IMR-90 (cell line): Measurements from ENCODE around the gene FCHSD2. TPM values are rescaled to one million over a fixed set of nuclear protein-coding genes. Genes with fewer than 3 reads are reported as not detected.

Experiments
- ATAC-seq: fragments of 200-7000 bp; cut with Tn5 transposase; 2 replicates; pipeline ENCODE4 v1.9.1; 2020; ENCODE audit warnings: low read depth, mild to moderate bottlenecking, moderate library complexity
- BruUV-seq: library from RNA; stranded (reverse); fragments of 400-500 nt; replicated peaks from 2 replicates; lab custom pipeline; 2021; lab: Mats Ljungman, UMichigan
- CTCF ChIA-PET: fragments of 300-600 bp; formaldehyde crosslinking; extraction: SDS; loops from one replicate; lab custom pipeline; 2021; ENCODE audit warnings: antibody characterized with exemption; lab: Yijun Ruan, JAX
- POLR2A ChIA-PET: fragments of 300-600 bp; sonication (Branson Sonifier 250); formaldehyde crosslinking; loops from one replicate; lab custom pipeline; 2022; ENCODE audit warnings: antibody characterized with exemption; ENCODE audit not compliant: unreplicated experiment; lab: Charles Lee
- DNase-seq: peaks from one replicate; pipeline ENCODE4 v3.0.0; 2013
- H2AFZ ChIP-seq: replicated peaks from 2 replicates; pipeline ENCODE3; 2013; ENCODE audit warnings: low read length, mild to moderate bottlenecking; ENCODE audit not compliant: poor library complexity
- H2AK5ac ChIP-seq: 2 replicates; pipeline ENCODE4 v1.6.1; 2013; ENCODE audit warnings: low read depth, low read length, inconsistent platforms
- H2AK9ac ChIP-seq: replicated peaks from 2 replicates; pipeline ENCODE3; 2013; ENCODE audit warnings: mild to moderate bottlenecking, low read depth, low read length, moderate library complexity; ENCODE audit not compliant: poor library complexity
- H2BK120ac ChIP-seq: 2 replicates; pipeline ENCODE4 v1.6.1; 2013; ENCODE audit warnings: low read depth, low read length, inconsistent platforms
- H2BK15ac ChIP-seq: 3 replicates; pipeline ENCODE4 v1.6.1; 2013; ENCODE audit warnings: low read depth, low read length, inconsistent platforms
- H2BK20ac ChIP-seq: 2 replicates; pipeline ENCODE4 v1.6.1; 2013; ENCODE audit warnings: low read depth, mild to moderate bottlenecking, inconsistent platforms, low read length, moderate library complexity
- H2BK5ac ChIP-seq: 2 replicates; pipeline ENCODE4 v1.6.1; 2013; ENCODE audit warnings: mild to moderate bottlenecking, low read depth, low read length, inconsistent platforms; ENCODE audit not compliant: poor library complexity, severe bottlenecking
- H3K14ac ChIP-seq: replicated peaks from 2 replicates; pipeline ENCODE4 v1.6.1; 2013; ENCODE audit warnings: low read depth, low read length, inconsistent platforms
- H3K18ac ChIP-seq: 2 replicates; pipeline ENCODE4 v1.6.1; 2013; ENCODE audit warnings: low read depth, low read length, control low read depth
- H3K23ac ChIP-seq: 2 replicates; pipeline ENCODE4 v1.6.1; 2013; ENCODE audit warnings: low read depth, low read length, inconsistent platforms
- H3K27ac ChIP-seq: 2 replicates; pipeline ENCODE4 v1.5.1; 2013; ENCODE audit warnings: mild to moderate bottlenecking, control low read depth, low read length; ENCODE audit not compliant: insufficient read depth
- H3K27me3 ChIP-seq: 2 replicates; pipeline ENCODE4 v1.6.1; 2013; ENCODE audit warnings: low read length; ENCODE audit not compliant: control insufficient read depth, insufficient read depth
- H3K36me3 ChIP-seq: 2 replicates; pipeline ENCODE4 v1.6.1; 2013; ENCODE audit warnings: low read length, mixed read lengths; ENCODE audit not compliant: control insufficient read depth, insufficient read depth
- H3K4ac ChIP-seq: 2 replicates; pipeline ENCODE4 v1.6.1; 2013; ENCODE audit warnings: low read depth, low read length, inconsistent platforms
- H3K4me1 ChIP-seq: 2 replicates; pipeline ENCODE4 v1.6.1; 2013; ENCODE audit warnings: low read length, mixed read lengths; ENCODE audit not compliant: control insufficient read depth, insufficient read depth
- H3K4me2 ChIP-seq: 2 replicates; pipeline ENCODE4 v1.6.1; 2013; ENCODE audit warnings: low read depth, mild to moderate bottlenecking, control low read depth, low read length, moderate library complexity
- H3K4me3 ChIP-seq: 2 replicates; pipeline ENCODE4 v1.5.1; 2013; ENCODE audit warnings: low read depth, mild to moderate bottlenecking, control low read depth, low read length, moderate library complexity; ENCODE audit not compliant: insufficient read depth
- H3K56ac ChIP-seq: 2 replicates; pipeline ENCODE4 v1.6.1; 2013; ENCODE audit warnings: low read length, inconsistent platforms; ENCODE audit not compliant: insufficient read depth; ENCODE audit errors: extremely low read depth
- H3K79me1 ChIP-seq, 2 experiments: 2 replicates each; pipeline ENCODE4 v1.6.1; 2013; ENCODE audit warnings: low read length in 2 of 2, inconsistent platforms in 1 of 2, low read depth in 1 of 2
- H3K9ac ChIP-seq: 2 replicates; pipeline ENCODE4 v1.6.1; 2013; ENCODE audit warnings: low read depth, low read length, control low read depth
- H3K9me1 ChIP-seq: 2 replicates; pipeline ENCODE4 v1.6.1; 2013; ENCODE audit warnings: low read length, inconsistent platforms; ENCODE audit not compliant: insufficient read depth
- H3K9me3 ChIP-seq: 2 replicates; pipeline ENCODE4 v1.6.1; 2013; ENCODE audit warnings: low read length; ENCODE audit not compliant: control insufficient read depth, insufficient read depth
- H4K20me1 ChIP-seq: 2 replicates; pipeline ENCODE4 v1.6.1; 2013; ENCODE audit warnings: low read length, inconsistent platforms; ENCODE audit not compliant: insufficient read depth
- H4K5ac ChIP-seq: 2 replicates; pipeline ENCODE4 v1.6.1; 2013; ENCODE audit warnings: mild to moderate bottlenecking, low read depth, low read length, control low read depth
- H4K8ac ChIP-seq, 2 experiments: 2 replicates each; pipeline ENCODE4 v1.6.1; 2013; ENCODE audit warnings: low read depth in 2 of 2, low read length in 2 of 2, control low read depth in 1 of 2, inconsistent platforms in 1 of 2
- H4K91ac ChIP-seq: 2 replicates; pipeline ENCODE4 v1.6.1; 2013; ENCODE audit warnings: low read depth, low read length, inconsistent platforms; ENCODE audit not compliant: insufficient read depth
- BHLHE40 ChIP-seq: fragments of 150-350 bp; IDR thresholded peaks from 2 replicates; pipeline ENCODE4 v1.6.1; 2016; ENCODE audit warnings: mild to moderate bottlenecking, low read depth, low read length
- CEBPB ChIP-seq: IDR thresholded peaks from 2 replicates; pipeline ENCODE4 v1.6.1; 2012; ENCODE audit warnings: low read depth, low read length, improper control_type of control experiment
- CHD1 ChIP-seq: IDR thresholded peaks from 2 replicates; pipeline ENCODE4 v1.6.1; 2012; ENCODE audit warnings: low read depth, low read length, improper control_type of control experiment
- CTCF ChIP-seq: conservative IDR thresholded peaks from 2 replicates; pipeline ENCODE4 v1.5.1; 2012; ENCODE audit warnings: mild to moderate bottlenecking, low read depth, low read length, improper control_type of control experiment
- FOS ChIP-seq: fragments of 150-350 bp; IDR thresholded peaks from 2 replicates; pipeline ENCODE4 v1.6.1; 2016; ENCODE audit warnings: low read depth, low read length
- MAFK ChIP-seq: IDR thresholded peaks from 2 replicates; pipeline ENCODE4 v1.6.1; 2012; ENCODE audit warnings: low read depth, low read length, improper control_type of control experiment
- MAZ ChIP-seq: IDR thresholded peaks from 2 replicates; pipeline ENCODE4 v1.6.1; 2012; ENCODE audit warnings: low read depth, mild to moderate bottlenecking, low read length, improper control_type of control experiment, moderate library complexity, borderline replicate concordance
- MXI1 ChIP-seq: IDR thresholded peaks from 2 replicates; pipeline ENCODE4 v1.6.1; 2012; ENCODE audit warnings: low read depth, mild to moderate bottlenecking, low read length, moderate library complexity, borderline replicate concordance
- NFE2L2 ChIP-seq: fragments of 150-350 bp; IDR thresholded peaks from 2 replicates; pipeline ENCODE4 v1.6.1; 2016; ENCODE audit warnings: low read depth, mild to moderate bottlenecking, low read length
- POLR2A ChIP-seq: IDR thresholded peaks from 2 replicates; pipeline ENCODE4 v1.6.1; 2012; ENCODE audit warnings: mild to moderate bottlenecking, low read depth, low read length
- RAD21 ChIP-seq: IDR thresholded peaks from 2 replicates; pipeline ENCODE4 v1.6.1; 2012; ENCODE audit warnings: low read length, improper control_type of control experiment
- RCOR1 ChIP-seq: IDR thresholded peaks from 2 replicates; pipeline ENCODE4 v1.6.1; 2012; ENCODE audit warnings: mild to moderate bottlenecking, low read length, improper control_type of control experiment; ENCODE audit not compliant: insufficient replicate concordance
- RFX5 ChIP-seq: IDR thresholded peaks from 2 replicates; pipeline ENCODE4 v1.8.0; 2012; ENCODE audit warnings: low read depth, mild to moderate bottlenecking, low read length, moderate library complexity
- SMC3 ChIP-seq: fragments of 150-350 bp; IDR thresholded peaks from 2 replicates; pipeline ENCODE4 v1.6.1; 2016; ENCODE audit warnings: low read depth, mild to moderate bottlenecking, antibody characterized with exemption, low read length, moderate library complexity
- USF2 ChIP-seq: fragments of 150-350 bp; IDR thresholded peaks from 2 replicates; pipeline ENCODE4 v1.6.1; 2017; ENCODE audit warnings: mild to moderate bottlenecking, antibody characterized with exemption, low read length, low read depth
- WGBS, 2 experiments: methylation state at CpG; one replicate each; pipeline versions ENCODE4 v1.1.5 to v1.1.7; 2013; ENCODE audit warnings: missing lambda C conversion rate in 2 of 2; ENCODE audit not compliant: insufficient read length in 1 of 2; ENCODE audit errors: extremely low coverage in 2 of 2; 5-methylcytosine and 5-hydroxymethylcytosine counted together
- dilution Hi-C: fragments of 300-500 bp; cut with HindIII; formaldehyde crosslinking; loops from one replicate; pipeline ENCODE4 v1.14.3; 2018; ENCODE audit warnings: low sequenced_read_pairs; ENCODE audit not compliant: unreplicated experiment
- in situ Hi-C: fragments of 300-500 bp; cut with MboI; formaldehyde crosslinking; loops from 3 replicates; pipeline ENCODE4 v1.14.3; 2019; ENCODE audit warnings: low sequenced_read_pairs, inconsistent platforms, mixed read lengths
- intact Hi-C: fragments of 100-400 bp; cut with micrococcal nuclease; formaldehyde crosslinking; loops from 2 replicates; pipeline ENCODE4 v1.10.0; 2022
- polyA plus RNA-seq, 3 experiments: library from polyadenylated mRNA; depleted of rRNA; stranded (reverse); fragments of >200 nt; gene quantifications; 2 replicates each; pipeline ENCODE4 v1.2.3, GENCODE V29; 2012; ENCODE audit warnings: low replicate concordance in 1 of 3
- total RNA-seq: library from RNA; depleted of rRNA; stranded (reverse); fragments of >200 nt; gene quantifications from 2 replicates; pipeline ENCODE4 v1.2.3, GENCODE V29; 2012
- TF ChIP-seq, protein P1 (sequence below): fragments of 150-350 bp; IDR thresholded peaks from 2 replicates; pipeline ENCODE4 v1.6.1; 2016; ENCODE audit warnings: low read depth, mild to moderate bottlenecking, low read length, moderate library complexity, borderline replicate concordance

FCHSD2 gene
- total and polyA plus RNA-seq, 2 of the 4 experiments (the other 2 are of a cell fraction): 5.9 to 18.7 TPM

DNA sequence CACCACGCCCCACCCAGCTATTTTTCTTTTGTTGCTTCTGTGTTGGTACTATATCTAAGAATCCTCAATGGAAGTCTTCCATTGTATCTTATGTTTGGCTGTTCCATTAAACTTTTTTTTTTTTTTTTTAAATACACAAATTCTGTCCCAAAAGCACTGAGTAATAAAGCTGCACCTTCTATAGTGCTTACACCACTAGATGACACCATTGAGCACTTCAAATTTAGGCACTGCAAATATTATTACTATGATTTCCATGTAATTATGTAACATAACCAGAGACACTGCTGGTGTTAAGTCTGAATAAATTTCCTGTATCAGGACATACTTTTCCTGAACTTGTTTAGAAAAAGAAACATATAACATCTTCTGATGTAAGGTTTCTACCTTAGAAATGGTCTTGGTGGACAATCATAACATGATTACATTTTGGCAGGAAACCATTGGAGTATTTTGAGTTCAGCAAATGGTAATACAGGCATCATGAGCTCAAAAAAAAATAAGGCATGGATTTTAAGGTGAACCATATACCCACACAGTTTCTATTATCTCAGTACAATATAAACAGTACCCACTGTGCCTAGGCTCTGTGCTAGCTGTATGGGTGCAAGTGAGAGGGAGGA, 217.4 kb downstream of the FCHSD2 start:
- peak; percentile 64 for ATAC-seq
- Histone ChIP-seq H3K79me1 (peaks cover 6 to 22% of the 10 kb centered on the region in 2 experiments; a peak in 2 of 4 replicates), H3K9me3 (no peaks in the 10 kb centered on the region), H3K27ac (no peak overlapping the region), H2BK15ac (no peak overlapping the region), H3K23ac (no peak overlapping the region), H4K5ac (no peak overlapping the region), H2AFZ (no peak overlapping the region), H3K4me2 (no peak overlapping the region), H2BK120ac (no peak overlapping the region), H4K91ac (no peak overlapping the region), H3K4ac (no peak overlapping the region), H3K27me3 (no peaks in the 10 kb centered on the region), H4K8ac (no peak overlapping the region), H2BK20ac (no peak overlapping the region), H4K20me1 (no peaks in the 10 kb centered on the region), H3K4me3 (no peak overlapping the region), H3K4me1 (no peaks in the 10 kb centered on the region), H3K9ac (no peak overlapping the region), H2AK9ac (no peak overlapping the region), H3K14ac (no peak overlapping the region), H3K36me3 (no peaks in the 10 kb centered on the region), H3K18ac (no peak overlapping the region), H2AK5ac (no peak overlapping the region), H3K56ac (no peak overlapping the region), H3K9me1 (0 out of 2 replicates have a peak, but pooled peaks cover 3% of the 10 kb centered on the region), H2BK5ac (no peak overlapping the region)
- ChIA-PET CTCF (interaction anchor here (0.6 kb wide), 4 partner anchors 38 to 543 kb away, joined by 3 to 7 read pairs (median 6); partner anchors contain the start of gene FCHSD2), POLR2A (no interaction called here)
- intact Hi-C loops (loop anchor here (1.0 kb wide), 3 partner anchors 218 to 365 kb away; partner anchors contain the start of gene FCHSD2), in situ Hi-C loops (no loop called here), dilution Hi-C loops (no loop called here)
- DNase-seq: peak; percentile 57
- BruUV-seq: no TSS peak
- TF ChIP-seq SMC3 (peak; percentile 72), MAZ (no peak), NFE2L2 (no peak), RAD21 (peak; percentile 62), FOS (no peak), CTCF (peak; percentile 63), MXI1 (no peak), CEBPB (no peak), MAFK (no peak), RCOR1 (no peak), USF2 (no peak), POLR2A (no peak), RFX5 (no peak), BHLHE40 (no peak), CHD1 (no peak)
- TF ChIP-seq, protein P1, sequence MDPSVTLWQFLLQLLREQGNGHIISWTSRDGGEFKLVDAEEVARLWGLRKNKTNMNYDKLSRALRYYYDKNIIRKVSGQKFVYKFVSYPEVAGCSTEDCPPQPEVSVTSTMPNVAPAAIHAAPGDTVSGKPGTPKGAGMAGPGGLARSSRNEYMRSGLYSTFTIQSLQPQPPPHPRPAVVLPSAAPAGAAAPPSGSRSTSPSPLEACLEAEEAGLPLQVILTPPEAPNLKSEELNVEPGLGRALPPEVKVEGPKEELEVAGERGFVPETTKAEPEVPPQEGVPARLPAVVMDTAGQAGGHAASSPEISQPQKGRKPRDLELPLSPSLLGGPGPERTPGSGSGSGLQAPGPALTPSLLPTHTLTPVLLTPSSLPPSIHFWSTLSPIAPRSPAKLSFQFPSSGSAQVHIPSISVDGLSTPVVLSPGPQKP: no peak
- no CpG with 5 or more reads among the region's 1 CpG for WGBS, 2 experiments
